Ectodermal cell (in vitro differentiated cells): ENCODE data around the gene FHOD3.

ENCODE experiments used
- H3K27ac ChIP-seq: 2 replicates; pipeline ENCODE4 v1.7.0; 2013; ENCODE audit warnings: mild to moderate bottlenecking, low read depth, low read length; ENCODE audit not compliant: insufficient read depth, poor library complexity, severe bottlenecking
- H3K27me3 ChIP-seq: 2 replicates; pipeline ENCODE4 v1.7.0; 2013; ENCODE audit warnings: mild to moderate bottlenecking, low read length; ENCODE audit not compliant: insufficient read depth, control insufficient read depth, poor library complexity, severe bottlenecking
- H3K36me3 ChIP-seq: one replicate; pipeline ENCODE4 v1.7.0; 2013; ENCODE audit warnings: low read length; ENCODE audit not compliant: control insufficient read depth, insufficient read depth
- H3K4me1 ChIP-seq: one replicate; pipeline ENCODE4 v1.7.0; 2013; ENCODE audit warnings: low read length; ENCODE audit not compliant: control insufficient read depth, insufficient read depth
- H3K4me3 ChIP-seq: 2 replicates; pipeline ENCODE4 v1.7.0; 2013; ENCODE audit warnings: low read depth, low read length, control low read depth; ENCODE audit not compliant: insufficient read depth
- H3K9me3 ChIP-seq: 2 replicates; pipeline ENCODE4 v1.7.0; 2013; ENCODE audit warnings: mild to moderate bottlenecking, low read length, moderate library complexity; ENCODE audit not compliant: control insufficient read depth
- WGBS, 2 experiments: methylation state at CpG; one replicate each; pipeline ENCODE4 v1.1.7; 2013; ENCODE audit warnings: missing lambda C conversion rate in 2 of 2; 5-methylcytosine and 5-hydroxymethylcytosine counted together

The FHOD3 gene

DNA sequence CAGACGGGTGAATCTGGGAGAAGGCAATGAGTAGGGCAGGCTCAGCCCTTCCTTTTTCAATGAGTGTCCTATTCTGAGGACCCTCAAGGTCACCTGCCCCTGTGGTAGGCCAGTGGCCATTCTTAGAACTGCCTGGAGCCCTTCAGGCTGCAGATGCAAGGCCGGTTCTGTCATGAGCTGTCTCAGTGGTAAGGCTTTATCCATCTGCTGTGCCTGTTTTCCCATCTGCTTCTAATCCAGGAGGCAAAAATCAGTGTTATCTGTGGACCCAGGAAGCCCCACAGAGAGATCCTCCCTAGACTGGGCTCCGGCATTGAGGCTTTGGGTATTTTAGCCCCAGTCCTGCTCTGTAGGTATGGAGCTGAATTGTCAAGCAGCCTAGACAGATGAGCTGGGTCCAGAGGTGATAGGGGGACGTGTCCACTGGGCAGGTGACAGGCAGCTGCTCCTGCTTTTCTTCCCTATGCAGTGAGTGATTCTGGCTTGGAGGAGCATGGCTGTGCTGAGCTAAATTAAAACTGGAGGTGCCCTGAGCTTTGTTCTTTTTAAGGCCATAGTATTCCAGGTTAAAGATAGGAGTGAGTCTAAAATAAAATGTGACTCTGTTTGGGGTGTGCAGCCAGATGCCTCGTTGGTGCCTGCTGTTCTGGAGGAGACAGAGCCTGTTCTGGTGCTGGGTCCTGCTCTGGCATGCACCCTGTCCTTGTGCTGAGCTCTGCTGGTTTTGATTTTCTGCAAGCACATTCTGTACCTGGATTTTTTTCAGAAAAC is 92.5 kb downstream of the FHOD3 start:
- Histone ChIP-seq H3K36me3 (no peaks in the 10 kb centered on the region), H3K27me3 (no peaks in the 10 kb centered on the region), H3K4me3 (no peak overlapping the region), H3K27ac (no peak overlapping the region), H3K9me3 (no peaks in the 10 kb centered on the region), H3K4me1 (no peaks in the 10 kb centered on the region)
- WGBS, 2 experiments: 92% methylated on average over 5 of the region's 5 CpGs

DNA sequence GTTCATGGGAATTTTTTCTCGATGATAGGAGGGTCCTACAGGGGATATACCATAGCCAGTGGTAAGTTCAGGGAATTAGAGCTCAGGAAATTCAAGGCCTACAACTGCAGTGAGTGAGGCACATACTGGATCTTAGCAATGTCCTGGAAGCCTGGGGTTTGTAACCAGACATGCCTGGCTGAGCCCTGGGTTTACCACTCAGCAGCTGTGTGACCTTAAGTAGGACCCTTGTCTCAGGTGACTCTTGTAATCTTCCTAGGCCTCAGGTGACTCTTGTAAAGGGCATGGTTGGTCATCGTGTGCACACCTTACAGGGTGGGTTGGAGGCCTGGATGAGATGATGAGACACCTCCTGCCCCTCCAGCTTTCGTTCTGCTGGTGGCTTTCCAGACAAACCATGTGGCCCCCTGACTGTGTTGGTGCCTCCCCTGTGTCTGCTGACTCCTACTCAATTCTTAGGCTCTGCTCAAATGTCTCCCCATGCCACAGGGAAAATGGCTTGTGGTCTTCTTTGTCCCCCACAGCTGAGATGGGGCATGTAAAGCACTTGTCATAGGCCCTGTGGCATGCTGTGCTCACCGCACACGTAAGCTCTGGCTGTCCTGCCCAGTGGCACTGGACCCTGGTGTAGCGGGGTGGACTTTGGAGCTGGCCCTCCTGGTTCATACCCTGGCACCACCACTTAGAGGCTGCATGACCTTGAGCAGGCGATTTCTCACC is 94.1 kb downstream of the FHOD3 start:
- no peaks in the 10 kb centered on the region for H3K27me3 ChIP-seq
- H3K36me3 ChIP-seq: no peaks in the 10 kb centered on the region
- WGBS, 2 experiments: 94 to 95% methylated on average over 7 of the region's 7 CpGs
- no peak overlapping the region for H3K4me3 ChIP-seq
- H3K9me3 ChIP-seq: peaks cover 3% of the 10 kb centered on the region
- H3K4me1 ChIP-seq: no peaks in the 10 kb centered on the region
- no peak overlapping the region for H3K27ac ChIP-seq

DNA sequence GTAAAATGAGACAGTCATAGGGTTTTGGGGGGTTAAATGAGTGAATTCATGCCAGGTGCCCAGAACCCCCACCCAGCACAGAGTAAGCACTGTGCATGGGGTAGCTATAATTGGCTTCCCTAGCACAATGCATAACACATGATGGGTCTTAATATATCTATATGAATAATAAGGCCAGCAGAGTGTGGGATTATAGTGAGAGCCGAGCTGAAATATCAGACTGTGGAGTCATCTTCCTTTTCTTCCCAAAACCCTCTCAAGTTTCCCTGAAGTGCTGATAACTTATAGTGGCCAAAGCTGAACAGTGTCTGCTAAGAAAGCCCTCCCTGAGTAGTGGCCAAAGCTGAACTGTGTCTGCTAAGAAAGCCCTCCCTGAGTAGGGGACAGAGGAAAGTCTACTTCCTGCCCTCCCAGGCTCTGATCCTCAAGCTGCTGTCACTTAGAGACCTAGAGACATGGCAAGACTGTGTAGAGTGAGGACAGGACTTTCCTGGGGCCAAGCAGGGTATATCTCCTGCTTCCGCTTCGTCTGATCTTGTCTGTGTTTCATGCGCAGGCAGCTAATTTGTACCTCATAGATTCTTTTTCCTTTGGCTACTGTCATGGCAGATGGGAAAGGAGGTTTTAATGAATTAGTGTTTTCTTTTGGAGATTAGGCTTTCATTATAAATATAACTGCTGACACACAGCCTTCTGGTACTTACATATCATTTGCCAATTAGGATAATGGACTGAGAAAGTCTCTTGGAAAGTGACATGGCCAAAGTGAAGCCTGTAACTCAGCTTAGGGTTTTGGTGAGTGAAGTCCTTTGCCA is 94.9 kb downstream of the FHOD3 start:
- Histone ChIP-seq H3K27ac (no peak overlapping the region), H3K36me3 (no peaks in the 10 kb centered on the region), H3K9me3 (peaks cover 3% of the 10 kb centered on the region), H3K4me1 (no peaks in the 10 kb centered on the region), H3K4me3 (no peak overlapping the region), H3K27me3 (no peaks in the 10 kb centered on the region)
- WGBS, 2 experiments: 93 to 100% methylated on average over 4 of the region's 4 CpGs

DNA sequence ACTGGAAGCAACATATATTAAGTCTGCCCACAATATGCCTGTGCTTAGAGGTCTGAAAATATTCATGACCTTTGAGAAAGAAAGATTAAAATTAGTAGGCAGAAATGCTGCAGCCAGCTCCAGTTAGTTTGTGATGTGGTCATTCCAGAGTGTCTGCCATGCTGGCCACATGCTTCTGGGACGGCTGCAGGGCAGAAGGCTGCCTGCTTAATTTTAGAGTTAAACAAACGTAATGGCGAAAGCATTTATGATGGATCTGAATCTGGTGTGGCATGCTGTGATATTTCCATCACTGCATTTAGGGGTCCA is 95.4 kb downstream of the FHOD3 start:
- 92 to 98% methylated on average over 3 of the region's 3 CpGs for WGBS, 2 experiments
- Histone ChIP-seq H3K36me3 (no peaks in the 10 kb centered on the region), H3K4me1 (no peaks in the 10 kb centered on the region), H3K27ac (no peak overlapping the region), H3K9me3 (peaks cover 3% of the 10 kb centered on the region), H3K27me3 (no peaks in the 10 kb centered on the region), H3K4me3 (no peak overlapping the region)

DNA sequence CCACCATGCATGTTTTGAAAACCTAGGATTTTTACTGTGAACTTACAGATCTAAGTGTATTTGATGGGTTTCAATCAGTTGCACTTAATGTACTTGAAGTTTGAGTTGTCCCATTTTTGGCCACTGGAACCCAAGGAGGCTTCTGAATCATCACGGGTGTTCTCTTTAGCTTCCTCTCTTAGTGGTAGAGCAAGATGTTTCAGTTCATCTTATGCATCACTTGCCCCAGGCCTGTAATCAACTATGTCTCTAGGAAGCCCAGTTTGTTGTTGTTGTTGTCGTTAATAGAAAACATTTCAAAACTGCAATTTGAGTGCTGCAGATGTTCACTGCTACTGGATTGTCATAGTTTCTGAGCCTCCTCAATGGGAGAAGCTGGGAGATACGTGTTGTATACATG is 97.0 kb downstream of the FHOD3 start:
- H3K4me1 ChIP-seq: no peaks in the 10 kb centered on the region
- no peak overlapping the region for H3K27ac ChIP-seq
- no peak overlapping the region for H3K4me3 ChIP-seq
- no peaks in the 10 kb centered on the region for H3K27me3 ChIP-seq
- 92 to 94% methylated on average over 2 of the region's 3 CpGs for WGBS, 2 experiments
- H3K9me3 ChIP-seq: peaks cover 3% of the 10 kb centered on the region
- no peaks in the 10 kb centered on the region for H3K36me3 ChIP-seq

DNA sequence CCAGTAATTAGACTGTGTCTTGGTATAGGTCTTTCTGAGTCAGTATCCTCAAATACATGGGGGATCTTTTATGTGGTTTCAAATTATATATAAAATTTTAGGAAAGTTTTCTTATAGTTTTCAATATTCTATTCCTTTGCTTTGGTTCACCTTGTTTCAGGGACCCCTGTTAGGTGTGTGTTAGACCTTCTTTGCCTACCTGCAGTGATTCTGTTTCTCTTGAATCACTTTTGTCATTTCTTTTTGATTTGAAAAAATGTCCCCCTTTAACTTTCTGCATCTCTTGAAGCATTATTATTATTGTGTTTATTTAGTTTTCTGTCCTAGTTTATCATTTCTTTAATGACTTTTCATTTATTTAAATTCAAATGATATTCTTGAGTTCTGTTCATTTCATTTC is 98.7 kb downstream of the FHOD3 start:
- H3K9me3 ChIP-seq: peaks cover 3% of the 10 kb centered on the region
- H3K27ac ChIP-seq: no peak overlapping the region
- no peaks in the 10 kb centered on the region for H3K4me1 ChIP-seq
- H3K36me3 ChIP-seq: no peaks in the 10 kb centered on the region
- H3K4me3 ChIP-seq: no peak overlapping the region
- H3K27me3 ChIP-seq: no peaks in the 10 kb centered on the region

DNA sequence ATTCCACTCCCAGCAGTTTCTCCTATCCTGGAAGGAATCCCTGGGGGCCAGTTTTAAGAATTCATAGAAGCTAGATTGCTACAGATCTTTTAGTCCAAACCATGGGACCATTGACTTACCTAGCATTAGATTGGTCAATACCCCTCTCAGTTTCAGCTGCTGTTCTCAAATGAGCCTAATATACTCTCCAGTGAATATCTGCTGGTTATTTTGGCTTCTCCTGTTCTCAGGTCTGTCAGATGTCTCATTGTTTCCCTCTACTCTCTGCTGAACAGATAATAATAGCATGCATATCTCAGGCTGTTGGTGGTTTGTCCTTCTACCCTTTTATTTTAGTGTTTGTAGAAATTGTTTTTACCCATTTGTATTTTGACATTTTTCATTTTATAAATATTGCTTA is 99.5 kb downstream of the FHOD3 start:
- Histone ChIP-seq H3K27ac (no peak overlapping the region), H3K4me1 (no peaks in the 10 kb centered on the region), H3K36me3 (no peaks in the 10 kb centered on the region), H3K9me3 (peaks cover 3% of the 10 kb centered on the region), H3K4me3 (no peak overlapping the region), H3K27me3 (no peaks in the 10 kb centered on the region)

DNA sequence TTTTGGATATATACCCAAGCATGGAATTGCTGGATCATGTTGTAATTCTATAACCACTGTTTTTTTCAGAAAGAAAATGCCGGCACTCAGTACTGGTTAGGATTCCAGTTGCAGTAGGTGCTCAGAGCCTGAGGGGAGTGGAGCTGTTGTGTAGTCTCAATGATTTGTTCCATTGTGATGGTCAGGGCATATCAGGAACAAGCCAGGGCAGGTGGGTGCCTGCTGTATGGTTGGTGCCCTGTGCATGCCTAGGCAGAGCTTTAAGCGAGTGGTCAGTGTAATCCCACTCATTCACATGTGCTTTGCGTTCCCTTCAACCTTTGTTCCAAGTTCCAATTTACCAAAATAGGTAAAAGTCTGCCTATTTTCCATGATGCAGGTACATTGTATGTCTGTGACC is 100.9 kb downstream of the FHOD3 start:
- H3K4me3 ChIP-seq: no peak overlapping the region
- H3K9me3 ChIP-seq: peaks cover 3% of the 10 kb centered on the region
- H3K4me1 ChIP-seq: no peaks in the 10 kb centered on the region
- H3K27ac ChIP-seq: no peak overlapping the region
- no peaks in the 10 kb centered on the region for H3K27me3 ChIP-seq
- WGBS, 2 experiments: 94 to 95% methylated on average over 3 of the region's 3 CpGs
- H3K36me3 ChIP-seq: no peaks in the 10 kb centered on the region

DNA sequence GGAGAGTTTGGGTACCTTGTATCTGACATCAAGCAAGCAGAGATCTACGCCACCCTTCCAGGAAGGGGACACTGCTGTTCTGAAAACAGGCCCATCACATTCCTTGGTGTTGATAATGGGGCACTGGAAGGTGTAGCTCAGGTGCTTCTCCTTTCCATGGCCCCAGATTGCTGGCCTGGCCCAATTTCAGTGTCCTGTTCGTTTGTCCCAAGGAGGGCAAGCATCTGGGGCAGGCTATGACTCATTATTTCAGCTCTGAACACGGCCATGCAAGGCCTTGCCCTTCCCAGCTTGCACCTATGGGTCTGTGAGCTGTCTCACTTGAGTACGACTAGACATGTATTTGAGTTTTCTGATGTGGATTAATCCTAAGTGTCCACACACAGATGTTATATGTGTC is 101.5 kb downstream of the FHOD3 start:
- Histone ChIP-seq H3K4me3 (no peak overlapping the region), H3K9me3 (peaks cover 3% of the 10 kb centered on the region), H3K4me1 (no peaks in the 10 kb centered on the region), H3K27me3 (no peaks in the 10 kb centered on the region), H3K27ac (no peak overlapping the region), H3K36me3 (no peaks in the 10 kb centered on the region)
- WGBS, 2 experiments: 93 to 99% methylated on average over 4 of the region's 4 CpGs

DNA sequence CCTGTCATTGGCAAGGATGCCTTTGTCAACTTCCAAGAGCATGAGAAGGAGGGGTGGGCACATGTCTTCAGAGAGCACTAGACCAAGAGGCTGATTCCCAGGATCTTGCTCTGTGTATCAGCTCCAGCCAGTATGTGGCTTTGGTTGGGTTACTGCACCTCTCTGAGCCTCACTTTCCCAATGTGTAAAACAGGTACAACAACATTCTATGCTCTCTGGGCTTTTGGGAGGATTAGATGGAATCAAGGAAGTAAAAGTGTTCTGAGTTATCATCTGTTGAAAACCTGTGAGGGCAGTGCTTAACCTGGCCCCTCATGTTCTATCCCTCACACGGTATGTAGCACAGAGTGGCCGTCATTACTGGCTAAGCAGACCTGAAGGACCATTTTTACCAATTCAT is 103.9 kb downstream of the FHOD3 start:
- Histone ChIP-seq H3K4me1 (no peaks in the 10 kb centered on the region), H3K4me3 (no peak overlapping the region), H3K36me3 (no peaks in the 10 kb centered on the region), H3K27ac (no peak overlapping the region), H3K9me3 (no peaks in the 10 kb centered on the region), H3K27me3 (no peaks in the 10 kb centered on the region)
- WGBS, 2 experiments: 93 to 94% methylated on average over 2 of the region's 2 CpGs
